GM19351 (cell line): ENCODE results near the gene TSKU.
"Not testable (repeated sequence)": the region's sequence is repeated elsewhere in the genome, so short reads cannot be mapped to it uniquely, and the experiment has no call there.

ENCODE experiments used
- ATAC-seq: cut with Tn5 transposase; IDR thresholded peaks from one replicate; pipeline ENCODE4 v1.9.1; 2021; ENCODE audit warnings: mild to moderate bottlenecking, moderate library complexity; ENCODE audit not compliant: unreplicated experiment

Gene TSKU

GRCh38 chr11:76822406-76822805, 39.2 kb downstream of the TSKU start:
- no peak for ATAC-seq

- ATAC-seq = no peak
These were observed 40.4 kb downstream of the TSKU start for GRCh38 chr11:76823481-76824028.

DNA sequence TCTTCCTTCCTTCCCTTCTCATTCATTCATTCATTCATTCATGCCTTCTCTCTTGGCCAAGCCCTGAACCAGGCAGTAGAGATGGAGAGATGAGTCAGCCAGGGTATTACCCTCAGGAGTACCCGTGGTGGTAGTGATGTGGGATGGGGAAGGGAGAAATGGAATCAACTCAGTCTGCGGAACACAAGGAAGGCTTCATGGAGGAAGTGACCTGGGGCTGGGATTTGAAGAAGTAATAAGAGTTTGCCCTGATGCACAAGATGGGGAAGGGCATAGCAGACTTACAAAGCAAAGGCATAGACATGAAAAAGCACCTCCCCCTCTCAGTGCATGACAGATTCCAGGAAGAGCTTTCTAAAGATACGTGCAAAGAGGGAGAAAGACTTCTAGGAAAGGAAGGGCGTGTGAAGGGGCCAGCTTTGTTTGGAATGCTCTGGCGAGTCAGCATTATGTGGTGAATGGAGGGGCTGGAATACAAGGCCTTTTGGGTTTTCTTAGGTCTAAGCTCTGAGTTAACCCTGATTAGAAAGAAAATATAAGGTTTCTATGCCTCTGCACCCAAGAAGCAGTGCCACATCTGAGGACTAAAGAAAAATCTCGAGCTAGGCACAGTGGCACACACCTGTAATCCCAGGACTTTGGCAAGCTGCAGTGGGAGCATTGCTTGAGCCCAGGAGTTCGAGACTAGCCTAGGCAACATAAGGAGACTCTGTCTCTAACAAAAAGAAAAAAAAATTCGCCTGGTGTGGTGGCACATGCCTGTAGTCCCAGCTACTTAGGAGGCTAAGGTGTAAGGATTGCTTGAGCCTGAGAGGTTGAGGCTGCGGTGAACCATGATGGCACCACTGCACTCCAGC, 41.2 kb downstream of the TSKU start:
- ATAC-seq = no peak

DNA sequence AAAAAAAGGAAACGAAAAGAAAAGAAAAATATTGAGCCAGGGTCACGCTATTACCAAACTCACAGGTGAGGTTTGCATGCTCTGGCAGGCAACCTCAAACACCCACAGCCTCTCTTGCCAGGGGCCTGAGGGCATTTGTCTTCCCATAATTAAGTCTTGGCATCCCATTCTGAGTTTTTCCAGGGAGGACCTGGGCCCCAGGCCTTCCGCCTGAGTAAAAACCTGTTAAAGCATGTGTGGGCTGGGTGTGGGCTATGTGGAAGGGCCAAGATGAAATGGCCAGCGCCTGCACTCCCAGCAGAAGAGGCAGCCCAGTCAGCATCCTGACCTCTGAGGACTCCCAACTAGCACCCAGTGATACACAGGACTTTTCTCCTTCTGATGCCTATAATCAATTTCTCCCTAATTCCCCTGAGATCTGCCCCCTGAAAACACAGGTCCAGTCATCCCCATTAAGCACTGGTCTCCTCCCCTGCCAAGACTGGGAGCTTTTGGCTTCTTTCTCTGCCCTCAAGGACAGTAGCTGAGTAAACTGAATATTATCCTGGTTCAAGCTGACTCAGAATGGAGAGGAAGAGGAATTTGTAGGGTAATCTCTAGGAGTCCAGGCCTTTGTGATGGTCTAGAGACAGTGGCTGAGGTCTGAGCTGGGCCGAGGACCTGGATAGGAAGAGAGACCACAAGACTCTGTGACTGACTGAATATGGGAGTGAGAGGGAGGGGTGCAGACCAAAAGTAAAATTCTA, 42.0 kb downstream of the TSKU start:
- no peak for ATAC-seq

DNA sequence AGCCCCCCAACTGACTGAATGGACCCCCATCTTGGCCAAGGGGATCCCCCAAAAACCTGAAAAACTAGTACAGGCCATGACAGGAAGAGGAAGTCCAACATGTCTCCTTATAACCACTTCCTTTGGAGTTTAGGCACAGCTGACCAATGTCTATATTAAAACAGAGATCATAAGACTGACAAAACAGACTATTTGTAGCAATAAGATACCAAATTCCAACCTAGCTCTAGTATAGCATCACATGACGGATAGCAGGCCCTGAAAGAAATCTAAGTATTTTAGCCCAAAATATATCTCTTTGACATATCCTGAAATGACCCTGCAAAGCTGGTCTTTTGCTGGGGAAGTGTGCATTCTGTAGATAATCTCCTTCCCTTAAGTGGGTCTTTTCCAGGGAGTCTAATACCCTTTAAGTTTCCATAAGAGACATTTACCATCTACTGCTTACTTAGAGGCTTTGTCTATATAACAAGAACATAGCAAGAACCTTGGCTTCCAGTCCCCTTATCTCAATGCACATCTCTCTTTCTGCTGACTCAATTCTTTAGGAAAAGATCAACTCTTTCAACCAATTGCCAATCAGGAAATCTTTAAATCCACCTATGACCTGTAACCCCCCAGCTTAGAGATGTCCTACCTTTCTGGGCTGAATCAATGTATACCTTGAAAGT, 42.7 kb downstream of the TSKU start:
- ATAC-seq = no peak

DNA sequence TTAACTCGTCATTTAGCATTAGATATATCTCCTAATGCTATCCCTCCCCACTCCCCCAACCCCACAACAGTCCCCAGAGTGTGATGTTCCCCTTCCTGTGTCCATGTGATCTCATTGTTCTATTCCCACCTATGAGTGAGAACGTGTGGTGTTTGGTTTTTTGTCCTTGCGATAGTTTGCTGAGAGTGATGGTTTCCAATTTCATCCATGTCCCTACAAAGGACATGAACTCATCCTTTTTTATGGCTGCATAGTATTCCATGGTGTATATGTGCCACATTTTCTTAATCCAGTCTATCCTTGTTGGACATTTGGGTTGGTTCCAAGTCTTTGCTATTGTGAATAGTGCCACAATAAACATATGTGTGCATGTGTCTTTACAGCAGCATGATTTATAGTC, 43.4 kb downstream of the TSKU start:
- ATAC-seq = not testable (repeated sequence)

- ATAC-seq = not testable (repeated sequence)
These were observed 43.8 kb downstream of the TSKU start for GRCh38 chr11:76827005-76827404.

GRCh38 chr11:76830639-76831327, 47.6 kb downstream of the TSKU start:
- ATAC-seq = no peak

GRCh38 chr11:76831686-76832310, 48.6 kb downstream of the TSKU start:
- no peak for ATAC-seq

DNA sequence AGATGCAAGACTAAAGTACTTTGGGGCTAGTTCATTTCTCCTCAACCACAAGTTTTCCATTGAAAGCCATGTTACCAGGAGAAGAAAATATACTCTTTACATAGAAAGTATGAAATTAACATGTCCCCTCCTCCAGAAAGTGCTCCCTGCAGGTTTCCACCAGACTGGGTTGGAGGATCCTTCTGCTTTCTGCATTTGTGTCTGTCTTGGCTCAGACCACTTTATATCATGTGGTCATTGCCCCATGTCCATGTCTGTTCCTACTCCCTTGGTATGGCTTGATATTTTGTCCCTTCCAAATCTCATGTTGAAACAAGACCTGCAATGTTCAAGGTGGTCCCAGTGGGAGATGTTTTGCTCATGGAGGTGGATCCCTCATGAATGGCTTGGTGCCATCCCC, 49.2 kb downstream of the TSKU start:
- ATAC-seq = no peak

DNA sequence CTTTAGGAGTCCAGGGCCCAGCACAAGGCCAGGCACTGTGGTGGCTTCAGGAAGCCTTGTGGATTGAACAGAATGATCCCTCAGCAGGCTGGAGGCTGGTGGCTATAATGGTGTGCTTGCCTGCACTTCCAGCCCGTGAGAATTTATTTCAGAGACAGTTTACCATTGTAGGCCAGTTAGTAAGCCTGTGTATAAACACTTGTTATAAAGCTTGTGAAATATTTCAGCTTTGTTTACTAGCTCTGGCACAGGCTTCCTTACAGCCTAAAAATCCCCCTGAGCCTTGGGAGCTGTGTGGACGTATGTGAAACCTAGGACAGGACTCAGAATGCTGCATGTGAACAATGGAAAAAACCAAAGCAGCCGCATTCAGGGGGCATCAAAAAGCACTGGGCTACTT, 51.0 kb downstream of the TSKU start:
- ATAC-seq = no peak

GRCh38 chr11:76835036-76835435, 51.9 kb downstream of the TSKU start:
- ATAC-seq = no peak

DNA sequence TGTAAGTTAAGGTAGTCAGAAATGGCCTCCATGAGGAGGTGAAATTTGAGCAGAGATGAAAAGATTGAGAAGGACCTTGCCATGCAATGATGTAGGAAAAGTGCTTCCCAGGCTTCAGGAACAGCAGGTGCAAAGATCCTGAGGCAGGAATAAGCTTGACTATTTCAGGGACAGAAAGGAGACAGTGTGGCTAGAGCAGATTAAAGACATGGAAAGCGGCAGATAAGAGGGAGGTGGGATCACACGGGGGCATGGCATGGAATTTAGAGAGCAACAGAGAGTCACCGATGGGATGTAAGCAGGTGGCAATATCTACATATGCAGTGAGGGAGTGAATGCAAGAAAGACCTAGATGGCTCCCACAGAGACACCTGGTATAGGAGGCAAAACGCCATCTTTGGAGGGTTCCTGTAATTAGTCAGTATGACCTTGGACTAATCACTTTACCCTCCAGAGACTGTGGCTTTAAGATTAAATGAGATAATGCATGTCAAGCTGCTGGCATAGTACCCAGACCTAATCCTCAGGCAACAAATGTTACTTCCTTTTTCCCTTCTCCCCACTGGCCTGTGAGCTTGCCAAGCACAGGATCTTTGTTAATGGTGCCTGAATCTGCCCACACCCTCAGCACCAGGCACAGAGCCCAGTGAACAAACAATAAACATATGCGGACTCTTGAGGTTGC, 52.9 kb downstream of the TSKU start:
- ATAC-seq = no peak

- ATAC-seq = no peak
These were observed 53.6 kb downstream of the TSKU start for GRCh38 chr11:76836613-76837291.

DNA sequence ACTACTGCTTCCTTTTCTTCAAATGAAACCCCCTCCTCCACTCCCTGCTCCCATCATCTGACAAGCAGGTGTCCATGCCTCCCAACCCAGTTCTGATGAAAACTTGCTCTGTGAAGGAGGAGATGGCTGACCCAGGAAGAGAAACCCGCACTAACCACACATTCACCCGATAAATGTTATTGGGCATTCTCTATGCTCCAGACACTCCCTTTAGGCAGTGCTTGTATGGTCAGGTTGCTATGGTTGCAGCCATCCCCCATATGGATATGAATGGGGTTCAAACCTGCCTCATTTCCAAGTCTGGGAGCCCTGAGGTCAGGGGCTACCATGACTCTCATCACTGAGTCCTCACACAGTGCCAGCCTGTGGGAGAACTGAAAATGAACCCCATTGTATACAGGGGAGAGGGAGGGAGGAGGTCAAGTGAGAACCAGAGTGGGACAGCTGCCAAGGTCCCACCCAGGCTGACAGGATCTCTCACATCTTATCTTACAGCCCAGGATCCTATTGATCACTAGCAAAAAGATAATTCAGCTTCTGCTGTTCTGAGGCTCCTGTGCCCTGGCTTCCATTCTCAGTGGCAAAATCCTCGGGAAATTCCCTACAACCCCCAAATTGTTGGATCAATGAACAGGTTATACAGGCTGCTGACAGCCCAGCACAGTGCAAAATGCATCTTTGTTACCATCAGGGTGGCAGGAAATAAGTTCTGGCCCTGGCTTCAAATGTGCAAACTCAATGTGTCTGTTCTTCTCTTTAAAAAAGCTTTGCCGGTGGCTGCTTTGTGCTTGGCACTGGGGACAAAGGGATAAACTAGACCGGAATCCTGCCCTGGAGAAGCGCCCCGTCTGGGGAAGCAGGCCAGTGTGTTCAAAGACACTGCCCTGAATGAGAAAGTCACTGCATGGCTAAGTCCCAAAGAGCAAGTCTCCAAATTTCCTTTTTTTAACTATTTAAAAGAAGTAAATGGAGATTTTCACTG, 54.8 kb downstream of the TSKU start:
- no peak for ATAC-seq

DNA sequence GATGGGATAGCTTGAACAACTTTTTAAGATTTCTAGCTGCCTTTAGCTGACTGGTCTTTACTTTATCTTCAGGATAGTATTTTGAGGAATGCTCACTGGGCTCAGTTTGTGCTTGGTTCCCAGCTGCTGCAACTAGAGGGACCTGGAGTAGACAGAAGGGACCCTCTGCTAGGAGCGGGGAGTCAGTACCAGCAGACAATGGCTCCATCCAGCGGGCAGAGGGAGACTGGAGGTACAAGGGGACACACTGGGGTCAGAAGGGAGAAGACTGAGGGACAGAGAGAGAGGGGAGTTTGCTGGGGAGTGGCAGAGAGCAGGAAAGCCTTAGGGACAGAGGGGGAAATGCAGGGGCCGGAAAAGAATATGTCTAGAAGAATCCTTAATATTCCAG, 55.5 kb downstream of the TSKU start:
- no peak for ATAC-seq

DNA sequence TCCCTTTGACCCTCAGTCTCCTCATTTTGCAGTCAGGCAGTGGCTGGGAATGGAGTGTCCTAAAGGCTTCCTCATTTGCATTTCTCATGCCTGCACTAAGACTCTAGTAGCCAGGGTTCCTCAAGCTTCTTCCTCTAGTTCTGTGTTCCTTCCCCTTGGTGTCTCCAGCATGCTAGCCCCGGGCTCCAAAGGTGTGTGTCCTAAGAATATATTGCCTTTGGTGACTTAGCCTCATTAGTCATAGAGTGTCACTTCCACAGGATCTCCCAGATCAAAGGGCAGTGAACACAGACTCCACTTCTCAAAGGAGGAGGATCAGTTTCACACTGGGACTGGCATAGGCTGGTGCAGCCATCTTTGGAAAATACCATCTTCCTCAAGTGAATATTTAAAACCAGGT, 56.2 kb downstream of the TSKU start:
- ATAC-seq = no peak

GRCh38 chr11:76841923-76842452, 58.8 kb downstream of the TSKU start:
- ATAC-seq = no peak
